VCaP (cell line): ENCODE results near the gene MPV17L.
"Not testable (repeated sequence)": the region's sequence is repeated elsewhere in the genome, so short reads cannot be mapped to it uniquely, and the experiment has no call there.

Source experiments
- H3K27ac ChIP-seq: fragments of 450-650 bp; 2 replicates; pipeline ENCODE4 v1.5.1; 2017
- CTCF ChIP-seq: fragments of 450-650 bp; conservative IDR thresholded peaks from 2 replicates; pipeline ENCODE4 v1.5.1; 2017; ENCODE audit warnings: mild to moderate bottlenecking, moderate library complexity

The MPV17L gene

GRCh38 chr16:15399317-15399716 lies 3.8 kb downstream of the MPV17L start:
- no peak for TF ChIP-seq CTCF
- no peak overlapping the region for H3K27ac ChIP-seq

- not testable (repeated sequence) for H3K27ac ChIP-seq
Measured at GRCh38 chr16:15400314-15400713, 4.8 kb downstream of the MPV17L start.

GRCh38 chr16:15401972-15402371 lies 6.4 kb downstream of the MPV17L start:
- no peak overlapping the region for H3K27ac ChIP-seq
- TF ChIP-seq CTCF = no peak

- no peak overlapping the region for H3K27ac ChIP-seq
- no peak for TF ChIP-seq CTCF
Measured at GRCh38 chr16:15403392-15403995, 7.9 kb downstream of the MPV17L start.

- H3K27ac ChIP-seq = not testable (repeated sequence)
Measured at GRCh38 chr16:15404091-15404490, 8.5 kb downstream of the MPV17L start.

- no peak overlapping the region for H3K27ac ChIP-seq
- TF ChIP-seq CTCF = no peak
Measured at GRCh38 chr16:15404792-15405191, 9.2 kb downstream of the MPV17L start.

- H3K27ac ChIP-seq = not testable (repeated sequence)
Measured at GRCh38 chr16:15407756-15408155, 12.2 kb downstream of the MPV17L start.

GRCh38 chr16:15409476-15409875 lies 13.9 kb downstream of the MPV17L start:
- H3K27ac ChIP-seq = not testable (repeated sequence)

GRCh38 chr16:15415511-15415985 lies 20.0 kb downstream of the MPV17L start:
- no peak overlapping the region for H3K27ac ChIP-seq
- no peak for TF ChIP-seq CTCF

- TF ChIP-seq CTCF = no peak
Measured at GRCh38 chr16:15417197-15417596, 21.6 kb downstream of the MPV17L start.

More at GRCh38 chr16:15417197-15417596, 21.6 kb downstream of the MPV17L start:
- no peak overlapping the region for H3K27ac ChIP-seq
